ENCODE measurements around the gene TAF1L. TPM values are rescaled to one million over a fixed set of nuclear protein-coding genes. Genes with fewer than 3 reads are reported as not detected.

Gene TAF1L
- total and polyA plus RNA-seq, 2 of the 13 experiments (the other 11 are each of a cell fraction or from before 2014, with no cell fraction given), result not detected

GRCh38 chr9:32665101-32665500, 29.6 kb upstream of the TAF1L start:
- H3K36me3 ChIP-seq (replicated peaks in 1 of 2; ENCODE audit: control insufficient read depth in 1 of 2, insufficient read depth in 2 of 2, low read length in 2 of 2), result no peaks in the 10 kb centered on the region
- in situ Hi-C loops (cut with HindIII; ENCODE audit: extremely low pct_ligation_motif_present, low pct_unique_long_range_greater_than_20kb), result no loop called here
- H3K27me3 ChIP-seq (ENCODE audit: control insufficient read depth in 1 of 2, insufficient read depth in 2 of 2, low read length in 2 of 2), result no peaks in the 10 kb centered on the region; a peak in 1 of 5 replicates
- ATAC-seq (no peak), FAIRE-seq (no peak), DNase-seq (ENCODE audit: low spot score) (no peak)
- H3K27ac ChIP-seq (ENCODE audit: extremely low read length, insufficient read depth, low read length), result no peak overlapping the region
- 3% methylated on average over 3 of the region's 3 CpGs for WGBS (ENCODE audit: low lambda C conversion rate)
- no peaks in the 10 kb centered on the region for H3K4me1 ChIP-seq (ENCODE audit: insufficient read depth, low read length)
- intact Hi-C loops (cut with micrococcal nuclease; ENCODE audit: unreplicated experiment), result loop anchor here (10.0 kb wide), 1 partner anchor 150 kb away; no protein-coding TSS in a partner anchor
- H3K9ac ChIP-seq (ENCODE audit: insufficient read depth, low read depth, low read length), result no peak overlapping the region
- no peak overlapping the region for H2AFZ ChIP-seq (ENCODE audit: low read length)
- H3K9me3 ChIP-seq (ENCODE audit: low read length), result peaks cover 8% of the 10 kb centered on the region; the same call in 1 of the 2 replicates
- POLR2A ChIA-PET, result no interaction called here
- BruUV-seq (replicated peaks), result no TSS peak
- H3K4me3 ChIP-seq (replicated peaks in 1 of 3; ENCODE audit: insufficient read depth in 1 of 3, low read depth in 2 of 3, low read length in 3 of 3), result no peak overlapping the region
- H3K4me2 ChIP-seq (ENCODE audit: low read depth, low read length), result no peak overlapping the region
- CTCF ChIA-PET (ENCODE audit: low intra/inter-chr PET ratio, low total read pairs), result no interaction called here
- H4K20me1 ChIP-seq (ENCODE audit: insufficient read depth, low read length), result no peaks in the 10 kb centered on the region
- H3K79me2 ChIP-seq (ENCODE audit: insufficient read depth, low read length), result no peaks in the 10 kb centered on the region
- TF ChIP-seq NONO (IDR thresholded peaks at IDR 0.05), result no peak
- TF ChIP-seq NONO (CRISPR knock-in tag; conservative IDR thresholded peaks at IDR 0.05), result no peak
- TF ChIP-seq, protein P1, sequence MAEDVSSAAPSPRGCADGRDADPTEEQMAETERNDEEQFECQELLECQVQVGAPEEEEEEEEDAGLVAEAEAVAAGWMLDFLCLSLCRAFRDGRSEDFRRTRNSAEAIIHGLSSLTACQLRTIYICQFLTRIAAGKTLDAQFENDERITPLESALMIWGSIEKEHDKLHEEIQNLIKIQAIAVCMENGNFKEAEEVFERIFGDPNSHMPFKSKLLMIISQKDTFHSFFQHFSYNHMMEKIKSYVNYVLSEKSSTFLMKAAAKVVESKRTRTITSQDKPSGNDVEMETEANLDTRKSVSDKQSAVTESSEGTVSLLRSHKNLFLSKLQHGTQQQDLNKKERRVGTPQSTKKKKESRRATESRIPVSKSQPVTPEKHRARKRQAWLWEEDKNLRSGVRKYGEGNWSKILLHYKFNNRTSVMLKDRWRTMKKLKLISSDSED (CRISPR knock-in tag; IDR thresholded peaks at IDR 0.05), result no peak
- TF ChIP-seq, protein P2, sequence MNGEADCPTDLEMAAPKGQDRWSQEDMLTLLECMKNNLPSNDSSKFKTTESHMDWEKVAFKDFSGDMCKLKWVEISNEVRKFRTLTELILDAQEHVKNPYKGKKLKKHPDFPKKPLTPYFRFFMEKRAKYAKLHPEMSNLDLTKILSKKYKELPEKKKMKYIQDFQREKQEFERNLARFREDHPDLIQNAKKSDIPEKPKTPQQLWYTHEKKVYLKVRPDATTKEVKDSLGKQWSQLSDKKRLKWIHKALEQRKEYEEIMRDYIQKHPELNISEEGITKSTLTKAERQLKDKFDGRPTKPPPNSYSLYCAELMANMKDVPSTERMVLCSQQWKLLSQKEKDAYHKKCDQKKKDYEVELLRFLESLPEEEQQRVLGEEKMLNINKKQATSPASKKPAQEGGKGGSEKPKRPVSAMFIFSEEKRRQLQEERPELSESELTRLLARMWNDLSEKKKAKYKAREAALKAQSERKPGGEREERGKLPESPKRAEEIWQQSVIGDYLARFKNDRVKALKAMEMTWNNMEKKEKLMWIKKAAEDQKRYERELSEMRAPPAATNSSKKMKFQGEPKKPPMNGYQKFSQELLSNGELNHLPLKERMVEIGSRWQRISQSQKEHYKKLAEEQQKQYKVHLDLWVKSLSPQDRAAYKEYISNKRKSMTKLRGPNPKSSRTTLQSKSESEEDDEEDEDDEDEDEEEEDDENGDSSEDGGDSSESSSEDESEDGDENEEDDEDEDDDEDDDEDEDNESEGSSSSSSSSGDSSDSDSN (CRISPR knock-in tag; IDR thresholded peaks at IDR 0.05), result no peak
- no peak for TF ChIP-seq TFAP4 (IDR thresholded peaks at IDR 0.05; ENCODE audit: borderline replicate concordance, low read depth)
- TF ChIP-seq TFDP1 (CRISPR knock-in tag; IDR thresholded peaks at IDR 0.05; ENCODE audit: borderline replicate concordance), result no peak
- no peak for TF ChIP-seq ZNF776 (CRISPR knock-in tag; IDR thresholded peaks at IDR 0.05)
- no peak for TF ChIP-seq THRA (CRISPR knock-in tag; IDR thresholded peaks at IDR 0.05; ENCODE audit: borderline replicate concordance)
- TF ChIP-seq CEBPB (IDR thresholded peaks at IDR 0.05; ENCODE audit: borderline replicate concordance, low read depth, low read length), result no peak
- no peak for TF ChIP-seq ZNF550 (CRISPR knock-in tag; IDR thresholded peaks at IDR 0.05; ENCODE audit: borderline replicate concordance)
- TF ChIP-seq, protein P3, sequence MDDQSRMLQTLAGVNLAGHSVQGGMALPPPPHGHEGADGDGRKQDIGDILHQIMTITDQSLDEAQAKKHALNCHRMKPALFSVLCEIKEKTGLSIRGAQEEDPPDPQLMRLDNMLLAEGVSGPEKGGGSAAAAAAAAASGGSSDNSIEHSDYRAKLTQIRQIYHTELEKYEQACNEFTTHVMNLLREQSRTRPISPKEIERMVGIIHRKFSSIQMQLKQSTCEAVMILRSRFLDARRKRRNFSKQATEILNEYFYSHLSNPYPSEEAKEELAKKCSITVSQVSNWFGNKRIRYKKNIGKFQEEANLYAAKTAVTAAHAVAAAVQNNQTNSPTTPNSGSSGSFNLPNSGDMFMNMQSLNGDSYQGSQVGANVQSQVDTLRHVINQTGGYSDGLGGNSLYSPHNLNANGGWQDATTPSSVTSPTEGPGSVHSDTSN (CRISPR knock-in tag; IDR thresholded peaks at IDR 0.05; ENCODE audit: borderline replicate concordance), result no peak
- TF ChIP-seq SATB2 (CRISPR knock-in tag; IDR thresholded peaks at IDR 0.05), result no peak
- TF ChIP-seq, protein P4, sequence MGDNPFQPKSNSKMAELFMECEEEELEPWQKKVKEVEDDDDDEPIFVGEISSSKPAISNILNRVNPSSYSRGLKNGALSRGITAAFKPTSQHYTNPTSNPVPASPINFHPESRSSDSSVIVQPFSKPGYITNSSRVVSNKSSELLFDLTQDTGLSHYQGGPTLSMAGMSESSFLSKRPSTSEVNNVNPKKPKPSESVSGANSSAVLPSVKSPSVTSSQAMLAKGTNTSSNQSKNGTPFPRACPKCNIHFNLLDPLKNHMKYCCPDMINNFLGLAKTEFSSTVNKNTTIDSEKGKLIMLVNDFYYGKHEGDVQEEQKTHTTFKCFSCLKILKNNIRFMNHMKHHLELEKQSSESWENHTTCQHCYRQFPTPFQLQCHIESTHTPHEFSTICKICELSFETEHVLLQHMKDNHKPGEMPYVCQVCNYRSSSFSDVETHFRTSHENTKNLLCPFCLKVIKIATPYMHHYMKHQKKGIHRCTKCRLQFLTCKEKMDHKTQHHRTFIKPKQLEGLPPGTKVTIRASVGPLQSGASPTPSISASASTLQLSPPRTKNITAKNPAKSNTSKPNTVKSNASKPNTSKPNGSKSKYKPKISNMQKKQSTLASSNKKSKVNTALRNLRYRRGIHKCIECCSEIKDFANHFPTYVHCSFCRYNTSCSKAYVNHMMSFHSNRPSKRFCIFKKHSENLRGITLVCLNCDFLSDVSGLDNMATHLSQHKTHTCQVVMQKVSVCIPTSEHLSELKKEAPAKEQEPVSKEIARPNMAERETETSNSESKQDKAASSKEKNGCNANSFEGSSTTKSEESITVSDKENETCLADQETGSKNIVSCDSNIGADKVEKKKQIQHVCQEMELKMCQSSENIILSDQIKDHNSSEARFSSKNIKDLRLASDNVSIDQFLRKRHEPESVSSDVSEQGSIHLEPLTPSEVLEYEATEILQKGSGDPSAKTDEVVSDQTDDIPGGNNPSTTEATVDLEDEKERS (CRISPR knock-in tag; IDR thresholded peaks at IDR 0.05), result no peak
